ENCODE data around the gene TMIE. TPM values are rescaled to one million over a fixed set of nuclear protein-coding genes. Genes with fewer than 3 reads are reported as not detected.

The TMIE gene
- total RNA-seq, 4 donors from 2014 or later = 0.21 TPM; not detected in 3

GRCh38 chr3:46674031-46674845, 27.0 kb upstream of the TMIE start:
- no peak for TF ChIP-seq POLR2A (IDR thresholded peaks at IDR 0.05)
- TF ChIP-seq EP300 (IDR thresholded peaks at IDR 0.05) = no peak
- TF ChIP-seq, protein P1, sequence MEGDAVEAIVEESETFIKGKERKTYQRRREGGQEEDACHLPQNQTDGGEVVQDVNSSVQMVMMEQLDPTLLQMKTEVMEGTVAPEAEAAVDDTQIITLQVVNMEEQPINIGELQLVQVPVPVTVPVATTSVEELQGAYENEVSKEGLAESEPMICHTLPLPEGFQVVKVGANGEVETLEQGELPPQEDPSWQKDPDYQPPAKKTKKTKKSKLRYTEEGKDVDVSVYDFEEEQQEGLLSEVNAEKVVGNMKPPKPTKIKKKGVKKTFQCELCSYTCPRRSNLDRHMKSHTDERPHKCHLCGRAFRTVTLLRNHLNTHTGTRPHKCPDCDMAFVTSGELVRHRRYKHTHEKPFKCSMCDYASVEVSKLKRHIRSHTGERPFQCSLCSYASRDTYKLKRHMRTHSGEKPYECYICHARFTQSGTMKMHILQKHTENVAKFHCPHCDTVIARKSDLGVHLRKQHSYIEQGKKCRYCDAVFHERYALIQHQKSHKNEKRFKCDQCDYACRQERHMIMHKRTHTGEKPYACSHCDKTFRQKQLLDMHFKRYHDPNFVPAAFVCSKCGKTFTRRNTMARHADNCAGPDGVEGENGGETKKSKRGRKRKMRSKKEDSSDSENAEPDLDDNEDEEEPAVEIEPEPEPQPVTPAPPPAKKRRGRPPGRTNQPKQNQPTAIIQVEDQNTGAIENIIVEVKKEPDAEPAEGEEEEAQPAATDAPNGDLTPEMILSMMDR (IDR thresholded peaks at IDR 0.05) = no peak
- Histone ChIP-seq H3K36me3 (no peaks in the 10 kb centered on the region), H3K27me3 (no peaks in the 10 kb centered on the region), H3K9me3 (no peaks in the 10 kb centered on the region), H3K4me3 (no peak overlapping the region), H3K4me1 (no peaks in the 10 kb centered on the region), H3K27ac (no peak overlapping the region)
- no peak for DNase-seq (ENCODE audit: low spot score in 2 of 2)
- 90 to 93% methylated on average over 12 of the region's 12 CpGs for WGBS, 2 donors

DNA sequence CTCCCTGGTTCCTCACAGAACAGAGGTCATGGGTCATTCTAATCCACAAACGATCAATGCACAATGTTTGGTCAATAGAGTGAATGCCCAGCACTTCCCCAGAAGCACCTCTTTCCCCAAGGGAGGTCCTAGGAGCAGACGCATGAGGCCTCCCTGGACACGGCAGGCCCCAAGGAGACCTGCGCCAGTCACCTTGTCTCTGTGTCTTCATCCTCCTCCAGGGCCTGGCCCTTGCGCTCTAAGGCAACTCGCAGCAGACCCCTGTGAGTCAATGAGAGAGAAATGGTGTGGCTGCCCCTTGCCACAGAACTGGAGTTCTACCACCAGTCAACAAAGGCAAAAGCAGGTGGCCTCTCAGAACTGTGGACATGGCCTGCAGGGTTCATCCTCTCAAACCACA, 25.8 kb upstream of the TMIE start:
- H3K36me3 ChIP-seq = no peaks in the 10 kb centered on the region
- no peaks in the 10 kb centered on the region for H3K9me3 ChIP-seq
- WGBS, 2 donors = 69 to 77% methylated on average over 6 of the region's 6 CpGs
- TF ChIP-seq POLR2A (IDR thresholded peaks at IDR 0.05) = no peak
- no peak for TF ChIP-seq EP300 (IDR thresholded peaks at IDR 0.05)
- TF ChIP-seq, protein P1 (IDR thresholded peaks at IDR 0.05) = no peak
- no peak overlapping the region for H3K4me3 ChIP-seq
- no peaks in the 10 kb centered on the region for H3K27me3 ChIP-seq
- H3K27ac ChIP-seq = no peak overlapping the region
- H3K4me1 ChIP-seq = no peaks in the 10 kb centered on the region
- DNase-seq (ENCODE audit: low spot score in 2 of 2) = no peak

DNA sequence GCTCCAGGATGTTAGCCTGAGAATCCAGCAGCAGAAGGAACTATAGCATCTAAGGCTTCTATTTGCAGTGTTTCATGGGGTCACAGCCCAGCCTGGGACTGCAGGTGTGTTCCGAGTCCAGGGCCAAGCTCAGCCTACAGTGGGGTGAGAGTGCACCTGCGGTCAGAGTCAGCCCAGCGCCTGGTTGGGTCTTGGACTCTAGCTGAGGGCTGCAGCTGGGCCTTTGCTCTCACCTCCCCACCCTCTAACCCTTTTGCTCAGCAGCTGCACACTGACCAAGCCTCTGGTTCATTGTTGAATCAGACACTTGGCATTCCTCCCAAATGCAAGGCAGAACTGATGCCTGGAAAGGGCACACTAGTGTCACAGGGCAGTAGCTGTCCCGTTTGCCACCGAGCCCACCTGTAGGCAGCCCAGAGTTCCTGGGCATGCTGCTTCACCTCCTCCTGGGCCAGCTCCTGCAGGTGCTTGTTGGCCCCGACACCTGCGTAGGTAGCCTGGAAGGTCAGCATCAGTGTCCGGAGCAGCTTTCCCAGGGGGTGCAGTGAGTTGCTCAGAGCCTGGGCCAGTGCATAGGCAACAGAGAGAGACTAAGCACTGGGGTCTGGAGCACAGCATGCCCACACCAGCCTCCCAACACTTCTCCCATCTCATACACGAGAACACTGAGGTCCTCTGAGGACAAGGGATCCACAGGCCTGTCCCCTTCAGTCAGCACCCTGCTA, 25.2 kb upstream of the TMIE start:
- TF ChIP-seq, protein P1 (IDR thresholded peaks at IDR 0.05) = no peak
- TF ChIP-seq EP300 (IDR thresholded peaks at IDR 0.05) (no peak), POLR2A (IDR thresholded peaks at IDR 0.05) (no peak)
- H3K4me1 ChIP-seq = no peaks in the 10 kb centered on the region
- no peak overlapping the region for H3K4me3 ChIP-seq
- H3K27ac ChIP-seq = no peak overlapping the region
- no peak for DNase-seq (ENCODE audit: low spot score in 2 of 2)
- H3K9me3 ChIP-seq = no peaks in the 10 kb centered on the region
- WGBS, 2 donors = 63 to 66% methylated on average over 7 to 9 of the region's 9 CpGs
- peaks cover 0 to 5% (median 0%) of the 10 kb centered on the region in 3 donors for H3K36me3 ChIP-seq
- no peaks in the 10 kb centered on the region for H3K27me3 ChIP-seq

DNA sequence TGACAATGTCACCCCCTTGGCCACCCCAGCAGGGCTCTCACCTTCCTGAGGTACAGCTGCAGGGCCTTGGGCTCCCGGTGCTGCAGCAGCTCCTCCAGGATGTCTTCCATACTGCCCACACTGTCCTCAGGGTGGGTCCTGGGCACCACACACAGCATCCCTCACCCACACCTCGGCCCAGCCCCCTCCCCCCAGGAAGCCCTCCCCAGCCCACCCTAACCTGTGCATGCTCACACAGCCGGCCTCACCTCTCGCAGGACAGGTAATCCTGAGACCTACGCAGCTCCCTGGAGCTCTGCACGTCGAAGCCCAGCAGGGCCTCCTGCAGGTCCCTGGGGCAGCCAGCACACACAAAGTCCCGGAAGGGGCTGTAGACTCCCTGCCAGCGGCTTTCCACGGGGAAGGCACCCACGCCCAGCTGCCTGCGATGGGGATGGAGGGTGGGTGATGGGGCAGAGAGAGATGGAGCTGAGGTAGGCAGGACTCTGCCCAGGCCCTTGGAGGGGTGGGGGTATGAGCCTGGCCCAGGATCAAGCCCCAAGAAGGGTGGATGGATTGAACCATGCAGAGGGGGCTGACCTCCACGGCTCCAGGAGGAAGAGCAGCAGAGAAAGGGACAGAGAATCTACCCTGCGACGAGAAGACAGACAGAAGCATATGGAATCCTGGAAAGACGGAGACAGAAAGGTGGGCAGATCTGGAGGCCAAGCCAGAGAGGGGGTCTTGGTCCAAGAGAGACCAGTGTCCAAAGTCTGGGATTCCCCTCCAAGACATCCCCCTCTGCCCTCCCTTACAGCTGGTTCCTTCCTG, 24.4 kb upstream of the TMIE start:
- WGBS, 2 donors = 76 to 83% methylated on average over 14 to 16 of the region's 16 CpGs
- peaks cover 0 to 7% (median 0%) of the 10 kb centered on the region in 3 donors for H3K36me3 ChIP-seq
- H3K4me1 ChIP-seq = no peaks in the 10 kb centered on the region
- no peak for DNase-seq (ENCODE audit: low spot score in 2 of 2)
- no peak for TF ChIP-seq EP300 (IDR thresholded peaks at IDR 0.05)
- TF ChIP-seq, protein P1 (IDR thresholded peaks at IDR 0.05) = no peak
- TF ChIP-seq POLR2A (IDR thresholded peaks at IDR 0.05) = no peak
- H3K4me3 ChIP-seq = no peak overlapping the region
- no peaks in the 10 kb centered on the region for H3K27me3 ChIP-seq
- H3K9me3 ChIP-seq = no peaks in the 10 kb centered on the region
- H3K27ac ChIP-seq = no peak overlapping the region

All from tibial nerve (tissue), 4 donors.